Uterus (tissue), 4 donors: ENCODE data around the gene ACVR1B. TPM values are rescaled to one million over a fixed set of nuclear protein-coding genes. Genes with fewer than 3 reads are reported as not detected.

Experiments
- DNase-seq, 2 donors: peaks; one replicate each; pipeline ENCODE4 v3.0.0-alpha.2; 2019 to 2020
- H3K27ac ChIP-seq, 2 donors: fragments of 200-600 bp; sonication (generic); 1 replicate in 1 of 2; 2 replicates in 1 of 2; pipeline ENCODE4 v1.5.1; 2016 to 2018
- H3K27me3 ChIP-seq, 2 donors: fragments of 200-600 bp; sonication (generic); one replicate each; pipeline ENCODE4 v1.5.1; 2018 to 2019; ENCODE audit warnings: control low read depth in 1 of 2
- H3K36me3 ChIP-seq, 2 donors: fragments of 200-600 bp; sonication (generic); one replicate each; pipeline ENCODE4 v1.5.1; 2019; ENCODE audit warnings: control low read depth in 1 of 2
- H3K4me1 ChIP-seq, 2 donors: fragments of 200-600 bp; sonication (generic); one replicate each; pipeline ENCODE4 v1.5.1; 2018 to 2019; ENCODE audit warnings: control low read depth in 1 of 2
- H3K4me3 ChIP-seq, 2 donors: fragments of 200-600 bp; sonication (generic); 1 replicate in 1 of 2; 2 replicates in 1 of 2; pipeline ENCODE4 v1.5.1; 2018 to 2019; ENCODE audit warnings: mild to moderate bottlenecking in 1 of 2
- H3K9me3 ChIP-seq, 2 donors: fragments of 200-600 bp; sonication (generic); one replicate each; pipeline ENCODE4 v1.5.1; 2019; ENCODE audit warnings: control low read depth in 1 of 2
- CTCF ChIP-seq, 4 experiments: fragments of 200-600 bp in 2 of 4; fragments of 450-650 bp in 2 of 4; sonication (generic) in 2 of 4; IDR thresholded peaks; one replicate each; pipeline ENCODE4 v1.5.1; 2016 to 2019; ENCODE audit warnings: antibody characterized with exemption in 4 of 4, mild to moderate bottlenecking in 2 of 4, moderate library complexity in 1 of 4
- POLR2A ChIP-seq, 2 donors: fragments of 450-650 bp; IDR thresholded peaks; one replicate each; pipeline ENCODE4 v1.6.1; 2016; ENCODE audit warnings: antibody characterized with exemption in 2 of 2, mild to moderate bottlenecking in 1 of 2, moderate library complexity in 1 of 2
- intact Hi-C: fragments of 100-400 bp; cut with DNase I; formaldehyde crosslinking; loops from one replicate; pipeline ENCODE4 v1.15.1; 2023; ENCODE audit warnings: low total_unique reads
- total RNA-seq, 4 donors: library from RNA; depleted of rRNA in 3 of 4; stranded (reverse); fragments of >200 nt in 3 of 4; gene quantifications; one replicate each; pipeline versions ENCODE4 v1.1.0 to v1.2.4, GENCODE V29; 2014 to 2023
- donor health status: DM: yes; HTN: yes; CAD: no.

ACVR1B gene
- total RNA-seq, 4 donors from 2014 or later = 2.6 to 31.6 (median 14.4) TPM

GRCh38 chr12:51941011-51941581 lies 10.4 kb upstream of the ACVR1B start:
- no peaks in the 10 kb centered on the region for H3K36me3 ChIP-seq
- H3K9me3 ChIP-seq = peaks cover 0 to 3% of the 10 kb centered on the region in 2 donors
- no peak overlapping the region for H3K4me3 ChIP-seq
- TF ChIP-seq CTCF (IDR thresholded peaks at IDR 0.05) (no peak), POLR2A (IDR thresholded peaks at IDR 0.05) (no peak)
- DNase-seq = no peak
- no peaks in the 10 kb centered on the region for H3K4me1 ChIP-seq
- H3K27ac ChIP-seq = no peak overlapping the region
- intact Hi-C loops = no loop called here
- H3K27me3 ChIP-seq = no peaks in the 10 kb centered on the region

GRCh38 chr12:51941604-51942003 lies 9.9 kb upstream of the ACVR1B start:
- no peak for DNase-seq
- intact Hi-C loops = no loop called here

GRCh38 chr12:51942056-51942455 lies 9.4 kb upstream of the ACVR1B start:
- no peak overlapping the region for H3K4me3 ChIP-seq
- TF ChIP-seq POLR2A (IDR thresholded peaks at IDR 0.05) (no peak), CTCF (IDR thresholded peaks at IDR 0.05) (no peak)
- H3K4me1 ChIP-seq = no peaks in the 10 kb centered on the region
- no peak overlapping the region for H3K27ac ChIP-seq
- peaks cover 0 to 3% of the 10 kb centered on the region in 2 donors for H3K9me3 ChIP-seq
- intact Hi-C loops = no loop called here
- DNase-seq = no peak
- no peaks in the 10 kb centered on the region for H3K36me3 ChIP-seq
- H3K27me3 ChIP-seq = no peaks in the 10 kb centered on the region

More at GRCh38 chr12:51941604-51942003, 9.9 kb upstream of the ACVR1B start:
- TF ChIP-seq CTCF (IDR thresholded peaks at IDR 0.05) (no peak), POLR2A (IDR thresholded peaks at IDR 0.05) (no peak)
- Histone ChIP-seq H3K27me3 (no peaks in the 10 kb centered on the region), H3K4me1 (no peaks in the 10 kb centered on the region), H3K36me3 (no peaks in the 10 kb centered on the region), H3K27ac (no peak overlapping the region), H3K4me3 (no peak overlapping the region), H3K9me3 (peaks cover 0 to 3% of the 10 kb centered on the region in 2 donors)

GRCh38 chr12:51942501-51943000 lies 8.9 kb upstream of the ACVR1B start:
- no peaks in the 10 kb centered on the region for H3K4me1 ChIP-seq
- H3K27ac ChIP-seq = no peak overlapping the region
- no peaks in the 10 kb centered on the region for H3K36me3 ChIP-seq
- no peak for TF ChIP-seq CTCF (IDR thresholded peaks at IDR 0.05)
- no peak for TF ChIP-seq POLR2A (IDR thresholded peaks at IDR 0.05)
- H3K9me3 ChIP-seq = peaks cover 0 to 3% of the 10 kb centered on the region in 2 donors
- intact Hi-C loops = no loop called here
- H3K4me3 ChIP-seq = no peak overlapping the region
- DNase-seq = no peak
- no peaks in the 10 kb centered on the region for H3K27me3 ChIP-seq

GRCh38 chr12:51943346-51943745 lies 8.2 kb upstream of the ACVR1B start:
- Histone ChIP-seq H3K4me1 (no peaks in the 10 kb centered on the region), H3K27ac (no peak overlapping the region), H3K36me3 (no peaks in the 10 kb centered on the region), H3K9me3 (peaks cover 0 to 3% of the 10 kb centered on the region in 2 donors), H3K27me3 (no peaks in the 10 kb centered on the region), H3K4me3 (no peak overlapping the region)
- intact Hi-C loops = no loop called here
- DNase-seq = no peak
- TF ChIP-seq POLR2A (IDR thresholded peaks at IDR 0.05) = no peak
- no peak for TF ChIP-seq CTCF (IDR thresholded peaks at IDR 0.05)
